GM15510 (cell line): ENCODE data around the gene SESTD1.

ENCODE experiments used
- POLR2A ChIP-seq: IDR thresholded peaks from 3 replicates; pipeline ENCODE4 v1.6.1; 2011; ENCODE audit warnings: borderline replicate concordance; ENCODE audit not compliant: insufficient read length; ENCODE audit errors: extremely low read depth

The SESTD1 gene

GRCh38 chr2:179273461-179273962, 8.9 kb upstream of the SESTD1 start:
- no peak for TF ChIP-seq POLR2A

- no peak for TF ChIP-seq POLR2A
These were observed 8.0 kb upstream of the SESTD1 start for GRCh38 chr2:179272406-179273192.

GRCh38 chr2:179270689-179271088, 6.1 kb upstream of the SESTD1 start:
- TF ChIP-seq POLR2A = no peak

GRCh38 chr2:179268277-179268925, 3.8 kb upstream of the SESTD1 start:
- TF ChIP-seq POLR2A = no peak

GRCh38 chr2:179266271-179266670, 1.6 kb upstream of the SESTD1 start:
- TF ChIP-seq POLR2A = no peak

- no peak for TF ChIP-seq POLR2A
These were observed 464 bp upstream of the SESTD1 start for GRCh38 chr2:179265082-179265510.

- no peak for TF ChIP-seq POLR2A
These were observed 925 bp downstream of the SESTD1 start for GRCh38 chr2:179263446-179264367.

GRCh38 chr2:179263015-179263414, 1.6 kb downstream of the SESTD1 start:
- TF ChIP-seq POLR2A = no peak

- no peak for TF ChIP-seq POLR2A
These were observed 2.5 kb downstream of the SESTD1 start for GRCh38 chr2:179262077-179262660.

GRCh38 chr2:179261151-179261825, 3.3 kb downstream of the SESTD1 start:
- no peak for TF ChIP-seq POLR2A

- no peak for TF ChIP-seq POLR2A
These were observed 4.4 kb downstream of the SESTD1 start for GRCh38 chr2:179260224-179260623.

GRCh38 chr2:179255129-179255528, 9.5 kb downstream of the SESTD1 start:
- no peak for TF ChIP-seq POLR2A

GRCh38 chr2:179253226-179253625, 11.4 kb downstream of the SESTD1 start:
- TF ChIP-seq POLR2A = no peak

GRCh38 chr2:179252423-179252822, 12.2 kb downstream of the SESTD1 start:
- no peak for TF ChIP-seq POLR2A

- TF ChIP-seq POLR2A = no peak
These were observed 12.8 kb downstream of the SESTD1 start for GRCh38 chr2:179251870-179252269.
